Bronchial smooth muscle cell (primary cell): ENCODE data around the gene MPV17L. TPM values are rescaled to one million over a fixed set of nuclear protein-coding genes. Genes with fewer than 3 reads are reported as not detected.

Source experiments
- total RNA-seq: library from RNA; depleted of rRNA; stranded (reverse); fragments of >200 nt; gene quantifications from 2 replicates; pipeline ENCODE4 v1.2.1, GENCODE V29; 2014

The MPV17L gene
- total RNA-seq = 0.09 and 0.47 TPM in 2 replicates

GRCh38 chr16:15395631-15396508, at the start of gene MPV17L:
TSS of gene MPV17L (plus strand) at chr16:15395754. CDS start at chr16:15395898, 144 bp downstream.

DNA sequence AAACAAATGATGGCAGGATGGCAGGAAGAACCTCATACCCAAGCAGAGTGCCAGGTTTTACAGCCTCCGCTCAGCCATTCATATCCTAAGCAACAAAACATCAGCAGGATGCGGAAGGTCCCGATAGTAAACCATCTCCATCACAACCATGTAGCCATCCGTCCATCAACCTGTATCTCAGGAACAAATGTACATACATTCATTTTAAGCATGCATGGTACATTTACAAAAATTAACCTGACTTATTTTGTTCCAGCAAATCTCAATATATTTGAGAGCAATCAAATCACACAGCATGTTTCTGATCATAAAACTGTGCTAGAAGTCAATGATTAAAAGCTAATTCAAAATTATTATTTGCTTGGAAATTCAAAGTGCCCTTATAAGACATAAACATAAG, 17.4 kb upstream of the MPV17L start, which contains the start of gene NPIPA5:
NPIPA5 (minus strand) TSS at position 101 of the 400 bp plus-strand sequence; CDS start at position 101, 0 bp downstream.

DNA sequence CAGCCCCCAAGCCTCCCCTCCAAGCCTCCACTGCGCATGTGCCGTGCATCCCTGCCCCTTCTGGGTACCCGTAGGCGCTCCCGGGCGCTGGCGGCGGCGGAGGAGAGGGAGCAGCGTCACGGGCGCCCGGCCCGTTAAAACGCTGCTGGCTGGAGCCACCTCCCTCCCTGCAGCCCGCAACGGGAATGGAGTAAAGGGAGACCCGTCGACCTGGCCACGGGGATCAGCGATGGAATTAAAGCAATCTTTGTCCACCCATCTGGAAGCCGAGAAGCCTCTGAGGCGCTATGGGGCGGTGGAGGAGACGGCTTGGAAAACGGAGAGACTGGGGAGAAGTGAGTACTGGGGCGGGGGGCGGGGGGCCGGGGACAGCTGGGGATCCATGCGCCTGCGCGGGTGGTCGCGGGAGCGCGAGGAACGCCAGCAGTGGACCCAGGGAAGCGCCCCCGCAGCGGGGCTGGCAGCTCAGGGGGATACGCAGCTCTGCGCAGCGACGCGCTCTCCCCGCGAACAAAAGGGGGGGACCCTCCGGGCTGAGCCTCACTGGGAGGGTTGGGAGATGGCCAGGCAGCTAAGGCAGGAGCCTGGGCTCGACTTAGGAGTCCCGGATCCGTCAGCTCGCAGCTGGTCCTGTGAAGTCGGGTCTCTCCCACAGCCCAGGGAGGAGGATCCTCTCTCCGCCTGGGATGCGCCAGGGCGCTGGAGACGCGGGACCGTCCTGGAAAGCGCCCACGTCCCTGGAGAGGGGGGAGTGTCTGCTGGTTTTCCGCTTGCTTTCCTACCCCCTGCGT, 39.1 kb downstream of the MPV17L start, which contains the start of gene BMERB1:
BMERB1 (plus strand) TSS at position 164 of the 791 bp plus-strand sequence; CDS start at position 230, 66 bp downstream.

Other genes with a start within 250 kb of the MPV17L start
- gene NPIPA5, start 17.5 kb upstream of the MPV17L start, total RNA-seq = 0.79 and 2.3 TPM in 2 replicates
- gene BMERB1, start 38.8 kb downstream of the MPV17L start, total RNA-seq = 75.7 and 112 TPM in 2 replicates
- 11.2 and 12.8 TPM in 2 replicates for gene MARF1, start 247.4 kb downstream of the MPV17L start, total RNA-seq